Skeletal muscle satellite cell (primary cell): ENCODE results near the gene SNX15. TPM values are rescaled to one million over a fixed set of nuclear protein-coding genes. Genes with fewer than 3 reads are reported as not detected.

ENCODE experiments used
- H3K27me3 ChIP-seq: 2 replicates; pipeline ENCODE4 v1.7.0; 2013; ENCODE audit warnings: low read length; ENCODE audit not compliant: control insufficient read depth, insufficient read depth
- H3K36me3 ChIP-seq: 2 replicates; pipeline ENCODE4 v1.7.0; 2013; ENCODE audit warnings: mild to moderate bottlenecking, control low read depth, low read length; ENCODE audit not compliant: insufficient read depth
- H3K4me1 ChIP-seq: 2 replicates; pipeline ENCODE4 v1.7.0; 2013; ENCODE audit warnings: low read length; ENCODE audit not compliant: control insufficient read depth, insufficient read depth
- H3K4me2 ChIP-seq: 2 replicates; pipeline ENCODE4 v1.7.0; 2013; ENCODE audit warnings: mild to moderate bottlenecking, low read length
- H3K4me3 ChIP-seq: 2 replicates; pipeline ENCODE4 v1.7.0; 2013; ENCODE audit warnings: low read length
- H3K9ac ChIP-seq: 2 replicates; pipeline ENCODE4 v1.7.0; 2013; ENCODE audit warnings: mild to moderate bottlenecking, low read depth, low read length, moderate library complexity
- H3K9me3 ChIP-seq: replicated peaks from 2 replicates; pipeline ENCODE4 v1.7.0; 2013; ENCODE audit warnings: mild to moderate bottlenecking, control low read depth, low read length
- small RNA-seq: library from RNA; depleted of rRNA; stranded (forward); fragments of <200 nt; gene quantifications from one replicate; pipeline ENCODE3, GENCODE V24; 2012

SNX15 gene

DNA sequence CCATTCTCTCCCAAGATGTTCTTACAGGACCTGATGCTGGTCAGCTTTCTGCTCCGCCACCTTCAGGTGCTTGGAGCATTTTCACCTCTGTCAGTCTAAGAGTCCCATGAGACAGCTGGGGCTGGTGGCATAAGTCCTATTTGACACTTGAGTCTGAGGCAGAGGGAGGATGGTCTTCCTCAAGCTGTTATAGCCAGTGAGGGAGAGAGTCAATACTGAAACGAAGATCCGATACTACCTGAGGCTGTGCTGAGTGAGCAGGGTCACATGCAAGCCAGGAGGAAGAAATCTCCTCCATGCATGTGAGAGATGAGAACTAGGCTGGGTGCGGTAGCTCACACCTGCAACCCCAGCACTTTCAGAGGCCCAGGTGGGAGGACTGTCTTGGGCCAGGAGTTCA is 62.4 kb downstream of the SNX15 start:
- Histone ChIP-seq H3K4me1 (peaks cover 11% of the 10 kb centered on the region), H3K4me3 (no peak overlapping the region), H3K4me2 (no peak overlapping the region), H3K36me3 (peaks cover 48% of the 10 kb centered on the region), H3K9me3 (no peaks in the 10 kb centered on the region), H3K27me3 (no peaks in the 10 kb centered on the region), H3K9ac (no peak overlapping the region)

Small RNA genes lying within 50 kb of the gene (small RNA-seq; reads per million reads assigned to genes)
- gene MIR6879 (not detected), gene SNX15 (not detected)
